Keratinocyte (primary cell): ENCODE data around the gene EP300. TPM values are rescaled to one million over a fixed set of nuclear protein-coding genes. Genes with fewer than 3 reads are reported as not detected.
"Not testable (repeated sequence)": the region's sequence is repeated elsewhere in the genome, so short reads cannot be mapped to it uniquely, and the experiment has no call there.

ENCODE experiments used
- DNase-seq: peaks from one replicate; pipeline ENCODE4 v3.0.0-alpha.2; 2011; ENCODE audit warnings: low read depth, missing footprints, low spot score
- FAIRE-seq: peaks from 2 replicates; lab custom pipeline; 2011; peaks lifted over from hg19 to GRCh38; lab: Jason Lieb, UNC
- H2AFZ ChIP-seq: 2 replicates; pipeline ENCODE4 v1.6.0; 2012; ENCODE audit warnings: low read length, control low read depth, inconsistent platforms; ENCODE audit not compliant: control insufficient read depth
- H3K27ac ChIP-seq: 2 replicates; pipeline ENCODE4 v1.5.1; 2011; ENCODE audit warnings: low read length; ENCODE audit not compliant: control insufficient read depth, insufficient read depth
- H3K27me3 ChIP-seq: 3 replicates; pipeline ENCODE4 v1.6.0; 2011; ENCODE audit warnings: low read length; ENCODE audit not compliant: control insufficient read depth, insufficient read depth; ENCODE audit errors: extremely low read depth
- H3K36me3 ChIP-seq, 2 experiments: 2 replicates in 1 of 2; 3 replicates in 1 of 2; pipeline ENCODE4 v1.5.1; 2011; ENCODE audit warnings: low read length in 2 of 2, mild to moderate bottlenecking in 1 of 2; ENCODE audit not compliant: control insufficient read depth in 2 of 2, insufficient read depth in 2 of 2; ENCODE audit errors: extremely low read depth in 1 of 2
- H3K4me1 ChIP-seq: 3 replicates; pipeline ENCODE4 v1.5.1; 2011; ENCODE audit warnings: low read length; ENCODE audit not compliant: control insufficient read depth, insufficient read depth; ENCODE audit errors: extremely low read depth
- H3K4me2 ChIP-seq: 3 replicates; pipeline ENCODE4 v1.6.0; 2011; ENCODE audit warnings: low read depth, low read length; ENCODE audit not compliant: control insufficient read depth, insufficient read depth; ENCODE audit errors: extremely low read depth
- H3K4me3 ChIP-seq, 3 experiments: fragments of 200-600 bp in 1 of 3; sonication (generic) in 1 of 3; 2 replicates in 2 of 3; 3 replicates in 1 of 3; pipeline ENCODE4 v1.5.1; 2011 to 2016; ENCODE audit warnings: low read length in 3 of 3, mild to moderate bottlenecking in 3 of 3, control low read depth in 2 of 3, inconsistent platforms in 1 of 3, low read depth in 1 of 3, mixed read lengths in 1 of 3, mixed run types in 1 of 3, moderate library complexity in 1 of 3; ENCODE audit not compliant: control insufficient read depth in 2 of 3, insufficient read depth in 2 of 3; ENCODE audit errors: extremely low read depth in 1 of 3
- H3K79me2 ChIP-seq: 2 replicates; pipeline ENCODE4 v1.6.0; 2012; ENCODE audit warnings: low read length; ENCODE audit not compliant: control insufficient read depth, insufficient read depth
- H3K9ac ChIP-seq: 3 replicates; pipeline ENCODE4 v1.6.0; 2011; ENCODE audit warnings: low read length; ENCODE audit not compliant: control insufficient read depth, insufficient read depth; ENCODE audit errors: extremely low read depth
- H3K9me1 ChIP-seq: 3 replicates; pipeline ENCODE4 v1.6.0; 2011; ENCODE audit warnings: low read length; ENCODE audit not compliant: control insufficient read depth, insufficient read depth; ENCODE audit errors: extremely low read depth
- H3K9me3 ChIP-seq: 2 replicates; pipeline ENCODE4 v1.5.1; 2012; ENCODE audit warnings: low read depth, low read length; ENCODE audit not compliant: control insufficient read depth
- H4K20me1 ChIP-seq: 3 replicates; pipeline ENCODE4 v1.6.0; 2011; ENCODE audit warnings: low read length; ENCODE audit not compliant: control insufficient read depth, insufficient read depth; ENCODE audit errors: extremely low read depth
- CTCF ChIP-seq, 3 experiments: IDR thresholded peaks in 1 of 3; conservative IDR thresholded peaks in 1 of 3; optimal IDR thresholded peaks in 1 of 3; 2 replicates in 2 of 3; 3 replicates in 1 of 3; pipeline versions ENCODE3 to v1.5.1; 2011; ENCODE audit warnings: low read length in 3 of 3, mild to moderate bottlenecking in 3 of 3, moderate library complexity in 2 of 3, control low read depth in 1 of 3, inconsistent platforms in 1 of 3; ENCODE audit not compliant: insufficient read depth in 2 of 3; ENCODE audit errors: extremely low read depth in 1 of 3
- EZH2 ChIP-seq: IDR thresholded peaks from one replicate; pipeline ENCODE4 v1.6.1; 2012; ENCODE audit warnings: inconsistent platforms, mild to moderate bottlenecking, low read length, moderate library complexity
- dilution Hi-C: fragments of 300-500 bp; cut with MboI; formaldehyde crosslinking; loops from one replicate; pipeline ENCODE4 v1.7.0; 2020; ENCODE audit warnings: low sequenced_read_pairs; ENCODE audit not compliant: extremely low pct_ligation_motif_present
- polyA plus RNA-seq, 5 experiments: library from polyadenylated mRNA; depleted of rRNA in 3 of 5; stranded (reverse) in 3 of 5; stranded (forward) in 1 of 5; unstranded in 1 of 5; fragments of >200 nt; gene quantifications; 1 replicate in 1 of 5; 2 replicates in 3 of 5; 3 replicates in 1 of 5; pipeline versions ENCODE4 v1.2.1 to v1.2.3, GENCODE V29; 2011 to 2012; ENCODE audit warnings: missing spikeins in 2 of 5, low read depth in 1 of 5, low replicate concordance in 1 of 5

EP300 gene
- polyA plus RNA-seq, 1 donor (not counting 4 experiments of a cell fraction or from before 2014, with no cell fraction given): 10.5 TPM

- no peak overlapping the region for H2AFZ ChIP-seq
- H3K79me2 ChIP-seq: no peaks in the 10 kb centered on the region
- no peaks in the 10 kb centered on the region for H3K9me1 ChIP-seq
- no peak overlapping the region for H3K9ac ChIP-seq
- DNase-seq (no peak), FAIRE-seq (no peak)
- H3K36me3 ChIP-seq: no peaks in the 10 kb centered on the region
- H3K9me3 ChIP-seq: no peaks in the 10 kb centered on the region
- no peak overlapping the region for H3K4me2 ChIP-seq
- dilution Hi-C loops: no loop called here
- no peaks in the 10 kb centered on the region for H3K4me1 ChIP-seq
- H4K20me1 ChIP-seq: no peaks in the 10 kb centered on the region
- H3K4me3 ChIP-seq: no peak overlapping the region
- no peak overlapping the region for H3K27ac ChIP-seq
- H3K27me3 ChIP-seq: no peaks in the 10 kb centered on the region
- no peak for TF ChIP-seq EZH2
- TF ChIP-seq CTCF (optimal IDR thresholded peaks at IDR 0.05 in 1 of 3, IDR thresholded peaks at IDR 0.05 in 1 of 3, conservative IDR thresholded peaks at IDR 0.05 in 1 of 3; ENCODE audit: extremely low read depth in 1 of 3, insufficient read depth in 2 of 3, low read length in 3 of 3): no peak
Measured at GRCh38 chr22:41057076-41057475, 35.3 kb upstream of the EP300 start.

- Histone ChIP-seq H3K27me3 (no peaks in the 10 kb centered on the region), H3K79me2 (no peaks in the 10 kb centered on the region), H4K20me1 (no peaks in the 10 kb centered on the region), H2AFZ (no peak overlapping the region), H3K27ac (no peak overlapping the region), H3K4me2 (no peak overlapping the region), H3K36me3 (no peaks in the 10 kb centered on the region), H3K4me1 (no peaks in the 10 kb centered on the region), H3K4me3 (no peak overlapping the region), H3K9me3 (no peaks in the 10 kb centered on the region), H3K9ac (no peak overlapping the region), H3K9me1 (no peaks in the 10 kb centered on the region)
- dilution Hi-C loops: no loop called here
- TF ChIP-seq EZH2: no peak
- TF ChIP-seq CTCF (optimal IDR thresholded peaks at IDR 0.05 in 1 of 3, IDR thresholded peaks at IDR 0.05 in 1 of 3, conservative IDR thresholded peaks at IDR 0.05 in 1 of 3; ENCODE audit: extremely low read depth in 1 of 3, insufficient read depth in 2 of 3, low read length in 3 of 3): no peak
- FAIRE-seq (no peak), DNase-seq (no peak)
Measured at GRCh38 chr22:41062146-41062545, 30.2 kb upstream of the EP300 start.

- H3K27me3 ChIP-seq, H3K4me1 ChIP-seq, H2AFZ ChIP-seq, H3K79me2 ChIP-seq, dilution Hi-C loops, H3K9me1 ChIP-seq, H3K9ac ChIP-seq, H4K20me1 ChIP-seq, H3K4me2 ChIP-seq, H3K4me3 ChIP-seq, DNase-seq, FAIRE-seq, H3K36me3 ChIP-seq, H3K27ac ChIP-seq, H3K9me3 ChIP-seq: not testable (repeated sequence)
Measured at GRCh38 chr22:41064326-41064725, 28.1 kb upstream of the EP300 start.

GRCh38 chr22:41066341-41066740 lies 26.1 kb upstream of the EP300 start:
- H3K4me1 ChIP-seq, H3K79me2 ChIP-seq, H4K20me1 ChIP-seq, H3K4me2 ChIP-seq, H3K9ac ChIP-seq, H3K9me3 ChIP-seq, FAIRE-seq, H2AFZ ChIP-seq, H3K9me1 ChIP-seq, DNase-seq, dilution Hi-C loops, H3K4me3 ChIP-seq, H3K36me3 ChIP-seq, H3K27me3 ChIP-seq, H3K27ac ChIP-seq: not testable (repeated sequence)
